HK-2 (cell line): ENCODE measurements around the gene VASN.

ENCODE experiments used
- DNase-seq: peaks from one replicate; pipeline ENCODE4 v3.0.0-alpha.2; 2018; ENCODE audit not compliant: unreplicated experiment

VASN gene

GRCh38 chr16:4425378-4426020, 53.9 kb downstream of the VASN start, which contains the start of gene DNAJA3:
DNAJA3 (plus strand) TSS chr16:4425868; CDS start chr16:4425882, 14 bp downstream.
- peak; percentile 83 for DNase-seq

DNA sequence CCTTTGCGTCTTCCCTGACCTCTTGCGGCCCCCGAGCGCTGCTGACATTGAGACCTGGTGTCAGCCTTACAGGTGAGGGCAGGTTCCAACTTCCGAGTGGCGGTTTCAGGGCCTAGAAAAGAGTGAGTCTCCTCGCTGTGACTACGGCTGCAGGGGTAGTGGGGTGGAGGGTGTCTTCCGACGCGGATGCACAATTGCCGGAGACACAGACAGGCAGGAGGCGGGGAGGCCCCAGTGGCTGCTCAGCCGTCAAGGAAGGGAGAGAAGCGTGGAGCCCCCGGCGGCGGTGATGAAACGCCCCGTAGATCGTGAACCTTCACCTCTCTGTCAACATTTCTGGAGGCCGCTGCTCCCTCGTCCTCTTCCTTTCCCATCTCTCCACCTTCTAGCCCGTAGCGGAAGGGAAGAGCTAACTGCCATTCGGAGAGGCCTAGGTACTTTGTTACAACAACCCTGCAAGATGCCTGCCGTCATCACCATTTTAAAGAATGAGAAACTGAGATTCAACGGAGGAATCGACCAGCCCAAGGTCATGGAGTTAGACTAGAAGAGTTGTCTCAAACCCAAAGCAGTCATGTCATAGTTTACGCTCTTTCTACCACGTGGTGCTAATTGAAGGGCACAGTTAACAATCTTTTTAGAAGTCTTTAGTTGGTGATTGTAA, 54.5 kb downstream of the VASN start:
- DNase-seq = no peak

DNA sequence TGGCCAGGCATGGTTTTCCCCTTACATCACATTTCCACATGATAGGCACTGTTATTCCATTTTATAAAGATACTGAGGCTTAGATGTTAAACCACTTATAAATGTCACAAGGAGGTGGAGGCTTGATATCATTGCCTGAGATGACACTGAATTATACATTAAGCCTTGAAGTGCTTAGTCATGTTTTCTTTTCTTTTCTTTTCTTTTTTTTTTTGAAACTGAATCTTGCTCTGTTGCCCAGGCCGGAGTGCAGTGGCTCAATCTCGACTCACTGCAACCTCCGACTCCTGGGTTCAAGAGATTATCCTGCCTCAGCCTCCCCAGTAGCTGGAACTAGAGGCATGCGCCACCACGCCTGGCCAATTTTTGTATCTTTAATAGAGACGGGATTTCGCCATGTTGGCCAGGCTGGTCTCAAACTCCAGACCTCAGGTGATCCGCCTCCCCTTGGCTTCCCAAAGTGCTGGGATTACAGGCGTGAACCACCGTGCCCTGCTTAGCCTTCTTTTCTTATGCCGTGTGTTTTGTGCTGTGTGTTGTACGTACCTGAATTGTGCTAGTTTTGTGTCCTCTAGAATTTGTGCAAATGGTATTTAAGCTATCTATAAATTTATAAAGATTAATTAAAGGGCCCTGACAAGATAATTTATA, 55.2 kb downstream of the VASN start:
- DNase-seq = no peak

DNA sequence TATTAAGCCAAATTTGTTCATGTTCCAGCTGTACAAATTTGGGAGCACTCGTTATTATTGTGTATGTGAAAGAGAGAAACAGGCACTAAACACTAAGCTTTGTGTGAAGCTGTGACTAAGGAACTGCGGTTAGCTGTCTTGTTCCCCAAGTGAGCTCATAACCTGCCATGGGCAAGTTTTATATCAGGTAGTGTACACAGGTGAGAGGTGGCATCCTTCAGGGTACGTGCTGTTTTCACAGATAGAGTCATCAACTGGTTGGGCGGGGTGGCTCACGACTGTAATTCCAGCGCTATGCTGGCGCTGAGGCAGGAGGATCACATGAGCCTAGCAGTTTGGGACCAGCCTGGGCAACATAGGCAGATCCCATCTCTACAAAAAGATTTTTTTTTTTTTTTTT, 56.9 kb downstream of the VASN start:
- DNase-seq = no peak

- no peak for DNase-seq
Measured at GRCh38 chr16:4431023-4431422, 59.4 kb downstream of the VASN start.
